Measurements from ENCODE around the gene PPP1R27.
A peak's percentile ranks its signal among the peaks of the same experiment; 100 is the strongest.

PPP1R27 gene

DNA sequence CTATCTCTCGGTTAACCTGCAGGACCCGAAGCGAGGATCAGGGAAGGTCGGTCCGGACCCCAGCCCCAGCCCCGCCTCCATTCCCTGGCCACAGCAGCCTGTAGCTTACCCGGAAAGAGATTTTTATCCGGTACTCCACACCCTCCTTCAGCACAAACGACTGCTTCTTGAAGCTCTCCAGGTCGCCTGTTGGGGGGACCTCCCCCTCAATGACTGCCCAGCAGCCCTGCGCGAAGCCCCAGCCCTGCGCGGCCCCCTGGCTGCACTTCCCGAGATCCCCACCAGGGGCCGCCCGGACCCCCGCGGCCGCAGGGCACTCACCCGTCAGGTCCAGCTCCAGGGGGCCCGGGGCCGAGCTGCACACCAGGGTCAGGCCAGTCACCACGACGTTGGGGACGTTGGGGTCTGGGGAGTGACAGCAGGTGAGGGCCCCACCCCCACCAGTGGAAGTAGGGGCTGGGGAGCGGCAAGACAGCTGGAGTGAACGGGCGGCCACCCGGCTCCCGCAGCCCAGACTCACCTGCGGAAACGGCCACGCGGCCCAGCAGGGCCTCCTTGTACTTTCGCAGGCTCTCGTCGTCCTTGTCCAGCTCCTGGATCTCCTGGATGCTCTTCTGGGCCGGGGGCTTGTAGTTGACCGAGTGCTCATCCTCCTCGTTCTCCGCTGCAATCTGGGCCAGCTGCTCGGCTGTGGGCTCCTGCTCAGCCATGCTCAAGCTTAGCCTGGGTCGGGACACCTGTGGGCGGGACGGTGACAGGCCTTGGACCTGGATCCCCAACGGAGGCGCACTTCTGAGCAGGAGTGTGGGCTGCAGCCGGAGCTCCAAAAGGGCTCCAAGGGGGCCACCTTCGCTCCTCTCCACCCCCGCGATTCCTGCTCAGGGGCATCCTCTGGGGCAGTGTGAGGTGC is 34.6 kb upstream of the PPP1R27 start:
- TF ChIP-seq TAF1 (IDR thresholded peaks at IDR 0.05; ENCODE audit: borderline replicate concordance, insufficient read depth, low read length) (no peak), SIN3A (IDR thresholded peaks at IDR 0.05; ENCODE audit: borderline replicate concordance, insufficient read depth, low read length) (0 out of 2 replicates have a peak, but pooled peaks have one; percentile 0), POLR2AphosphoS5 (IDR thresholded peaks at IDR 0.05; ENCODE audit: low read depth, low read length) (peak; percentile 14; the same call in 1 of the 2 replicates), REST (IDR thresholded peaks at IDR 0.05; ENCODE audit: insufficient read depth in 1 of 2, low read depth in 2 of 2, low read length in 2 of 2) (no peak), FOXP2 (optimal IDR thresholded peaks at IDR 0.05; ENCODE audit: borderline replicate concordance, extremely low read depth, extremely low read length, insufficient read depth) (no peak)

GRCh38 chr17:81868674-81869220 is 33.9 kb upstream of the PPP1R27 start:
- TF ChIP-seq POLR2AphosphoS5 (IDR thresholded peaks at IDR 0.05; ENCODE audit: low read depth, low read length) (peak; percentile 57; the same call in 1 of the 2 replicates), FOXP2 (optimal IDR thresholded peaks at IDR 0.05; ENCODE audit: borderline replicate concordance, extremely low read depth, extremely low read length, insufficient read depth) (no peak), SIN3A (IDR thresholded peaks at IDR 0.05; ENCODE audit: borderline replicate concordance, insufficient read depth, low read length) (no peak; the same call in 1 of the 2 replicates), TAF1 (IDR thresholded peaks at IDR 0.05; ENCODE audit: borderline replicate concordance, insufficient read depth, low read length) (no peak)

DNA sequence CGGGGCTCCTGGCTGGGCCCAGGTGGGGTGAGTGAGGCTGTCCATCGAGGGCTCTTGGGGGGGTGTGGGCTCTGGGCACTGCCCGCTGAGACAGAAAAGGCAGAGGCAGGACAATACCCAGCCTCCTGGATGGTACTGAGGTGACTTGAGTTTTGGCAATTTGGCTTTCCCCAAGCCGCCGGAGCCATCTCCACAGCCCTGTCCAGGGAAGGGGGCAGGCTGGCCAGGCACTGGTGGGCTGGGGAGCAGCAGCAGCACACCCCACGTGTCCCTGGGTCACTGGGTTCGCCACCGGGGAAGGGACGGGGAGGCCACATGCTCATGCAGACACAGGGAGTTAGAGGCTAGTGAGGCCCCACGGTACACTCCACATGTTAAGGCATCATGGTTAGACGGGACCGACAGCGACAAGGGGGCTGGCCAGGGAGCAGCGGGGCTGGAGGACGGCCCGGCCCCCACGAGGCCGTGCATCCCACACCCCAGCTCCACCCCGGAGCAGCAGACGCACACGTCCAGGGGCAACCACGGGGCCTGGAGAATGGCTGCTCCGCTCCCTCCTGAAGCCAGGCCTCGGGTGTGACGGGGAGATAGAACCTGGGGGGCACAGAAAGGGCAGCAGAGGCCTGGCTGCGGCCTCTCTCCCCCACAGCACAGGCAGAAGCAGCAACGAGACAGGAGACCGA is 33.3 kb upstream of the PPP1R27 start:
- no peak; the same call in 1 of the 2 replicates for TF ChIP-seq TAF1 (IDR thresholded peaks at IDR 0.05; ENCODE audit: borderline replicate concordance, insufficient read depth, low read length)
- TF ChIP-seq REST (IDR thresholded peaks at IDR 0.05; ENCODE audit: insufficient read depth in 1 of 2, low read depth in 2 of 2, low read length in 2 of 2) = no peak
- TF ChIP-seq SIN3A (IDR thresholded peaks at IDR 0.05; ENCODE audit: borderline replicate concordance, insufficient read depth, low read length) = peak; percentile 39; the same call in 1 of the 2 replicates
- TF ChIP-seq POLR2AphosphoS5 (IDR thresholded peaks at IDR 0.05; ENCODE audit: low read depth, low read length) = peak; percentile 17

DNA sequence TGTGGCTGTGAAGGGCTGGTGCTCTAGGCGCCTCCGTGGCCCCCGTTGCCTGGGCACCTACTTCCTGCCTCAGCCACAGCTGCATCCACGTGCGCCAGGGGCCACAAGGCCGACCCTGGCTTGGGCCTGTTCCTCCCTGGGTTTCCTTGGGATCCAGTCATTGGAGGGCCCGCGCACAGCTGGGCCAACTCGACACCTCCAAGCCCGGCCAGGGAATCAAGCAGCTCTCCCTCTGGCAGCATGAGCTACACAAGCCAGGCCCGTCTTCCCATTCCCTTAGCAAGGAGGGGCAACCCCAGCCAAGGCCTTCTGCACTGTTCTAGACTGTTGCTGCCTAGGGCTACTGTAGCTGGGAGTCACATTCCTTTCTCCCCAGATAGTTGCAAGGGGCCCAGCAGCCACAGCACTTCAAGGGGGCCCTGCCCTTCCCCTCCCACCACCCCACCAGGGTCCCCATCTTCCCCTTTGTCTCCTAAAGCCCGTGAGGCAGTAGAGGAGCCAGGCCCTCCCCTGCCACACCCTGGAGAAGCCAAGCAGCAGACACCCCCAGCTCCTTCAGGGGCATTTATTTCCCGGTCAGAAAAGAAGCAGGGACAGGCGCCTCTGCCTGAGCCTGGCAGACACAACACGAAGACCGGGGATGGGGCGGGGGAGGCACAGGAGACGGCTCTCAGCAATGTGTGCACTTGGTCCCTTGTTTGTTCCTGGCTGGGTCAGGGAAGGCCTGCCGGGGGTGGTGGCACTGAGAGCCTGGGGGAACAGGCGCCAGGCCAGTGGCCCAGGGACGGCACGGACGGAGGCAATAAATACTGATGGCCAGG is 32.5 kb upstream of the PPP1R27 start:
- TF ChIP-seq TAF1 (IDR thresholded peaks at IDR 0.05; ENCODE audit: borderline replicate concordance, insufficient read depth, low read length) (peak; percentile 70; the same call in 1 of the 2 replicates), FOXP2 (optimal IDR thresholded peaks at IDR 0.05; ENCODE audit: borderline replicate concordance, extremely low read depth, extremely low read length, insufficient read depth) (no peak), POLR2AphosphoS5 (IDR thresholded peaks at IDR 0.05; ENCODE audit: low read depth, low read length) (peak; percentile 77), SIN3A (IDR thresholded peaks at IDR 0.05; ENCODE audit: borderline replicate concordance, insufficient read depth, low read length) (0 out of 2 replicates have a peak, but pooled peaks have one; percentile 77), REST (IDR thresholded peaks at IDR 0.05; ENCODE audit: insufficient read depth in 1 of 2, low read depth in 2 of 2, low read length in 2 of 2) (0 out of 4 replicates have a peak, but pooled peaks of 1 of the 2 experiments have one; percentile 18)

All from PFSK-1 (cell line).